ENCODE measurements around the gene RPL10. TPM values are rescaled to one million over a fixed set of nuclear protein-coding genes. Genes with fewer than 3 reads are reported as not detected.

Gene RPL10
- total and polyA plus RNA-seq, 2 of the 8 experiments (the other 6 are each of a cell fraction or from before 2014, with no cell fraction given): 2,633 to 4,293 TPM

- Histone ChIP-seq H2BK20ac (ENCODE audit: low read length) (no peak overlapping the region), H3K23me2 (ENCODE audit: low read depth, low read length) (peaks cover 2% of the 10 kb centered on the region; the same call in 1 of the 2 replicates), H3K4me1 (replicated peaks in 1 of 4; ENCODE audit: control insufficient read depth in 3 of 4, insufficient read depth in 4 of 4, low read length in 3 of 4) (peaks cover 0 to 6% (median 4%) of the 10 kb centered on the region in 4 experiments; a peak in 6 of 7 replicates), H3K18ac (ENCODE audit: extremely low read depth, low read length) (no peak overlapping the region), H3K27me3 (replicated peaks in 1 of 4; ENCODE audit: control insufficient read depth in 3 of 4, extremely low read depth in 1 of 4, insufficient read depth in 3 of 4, low read length in 3 of 4) (no peaks in the 10 kb centered on the region), H3K4ac (replicated peaks; ENCODE audit: insufficient read length, low read depth, low read length) (no peak overlapping the region), H3K23ac (ENCODE audit: insufficient read length) (no peak overlapping the region), H4K8ac (ENCODE audit: extremely low read depth, insufficient read depth, low read length) (no peak overlapping the region; the same call in 1 of the 2 replicates), H3K27ac (ENCODE audit: low read depth, low read length) (no peak overlapping the region), H4K20me1 (replicated peaks in 1 of 2; ENCODE audit: control insufficient read depth in 1 of 2, insufficient read depth in 2 of 2, low read length in 2 of 2) (peaks cover 0 to 11% of the 10 kb centered on the region in 2 experiments), H3K14ac (ENCODE audit: insufficient read length) (no peak overlapping the region), H3K79me2 (ENCODE audit: control insufficient read depth in 1 of 2, insufficient read depth in 2 of 2, low read length in 2 of 2) (peaks cover 0 to 17% of the 10 kb centered on the region in 2 experiments; a peak in 2 of 4 replicates), H2AK5ac (ENCODE audit: low read depth, low read length) (no peak overlapping the region), H3K79me1 (ENCODE audit: low read depth, low read length) (no peaks in the 10 kb centered on the region), H3K4me3 (ENCODE audit: extremely low read depth in 1 of 4, insufficient read depth in 2 of 4, low read depth in 3 of 4, low read length in 4 of 4) (no peak overlapping the region), H3K9ac (replicated peaks in 1 of 4; ENCODE audit: extremely low read depth in 1 of 4, low read depth in 3 of 4, low read length in 3 of 4) (no peak overlapping the region), H3K36me3 (ENCODE audit: control insufficient read depth in 2 of 4, insufficient read depth in 4 of 4, low read length in 3 of 4) (peaks cover 0 to 21% (median 10%) of the 10 kb centered on the region in 4 experiments; a peak in 6 of 8 replicates), H3K56ac (replicated peaks; ENCODE audit: insufficient read length, low read depth, low read length) (no peak overlapping the region), H3K4me2 (ENCODE audit: insufficient read depth in 1 of 2, low read depth in 2 of 2, low read length in 2 of 2) (no peak overlapping the region; a peak in 1 of 4 replicates), H4K5ac (ENCODE audit: insufficient read length, low read depth, low read length) (no peak overlapping the region), H2AFZ (ENCODE audit: low read length) (no peak overlapping the region), H2BK15ac (ENCODE audit: low read length) (no peak overlapping the region), H3K9me3 (ENCODE audit: insufficient read depth in 2 of 2, low read depth in 1 of 2, low read length in 1 of 2) (no peaks in the 10 kb centered on the region), H2BK120ac (replicated peaks; ENCODE audit: low read depth, low read length) (no peak overlapping the region), H2BK12ac (ENCODE audit: low read depth, low read length) (no peak overlapping the region), H4K91ac (replicated peaks; ENCODE audit: insufficient read length, low read length) (no peak overlapping the region), H2BK5ac (ENCODE audit: low read depth, low read length) (no peak overlapping the region)
- POLR2A ChIA-PET (ENCODE audit: partially characterized antibody): interaction anchor here (0.7 to 2.6 kb wide), 5 partner anchors 10 to 64 kb away, joined by 3 to 9 read pairs (median 3); partner anchors contain the start of gene RPL10
- 95% methylated on average over 14 of the region's 19 CpGs; no CpG with 5 or more reads in 1 of the 2 experiments for WGBS, 2 experiments (ENCODE audit: extremely low coverage in 1 of 2, insufficient coverage in 1 of 2, insufficient read length in 1 of 2, insufficient replicate concordance in 2 of 2, low coverage in 1 of 2, low lambda C conversion rate in 2 of 2, missing lambda C conversion rate in 1 of 2)
- DNase-seq (ENCODE audit: low read depth in 1 of 2, low spot score in 2 of 2) (no peak), FAIRE-seq (no peak)
- CTCF ChIA-PET (ENCODE audit: partially characterized antibody): interaction anchor here (0.6 to 1.6 kb wide), 3 partner anchors 10 to 62 kb away, joined by 3 read pairs; no protein-coding TSS in a partner anchor
These were observed 37.1 kb downstream of the RPL10 start for GRCh38 chrX:154435171-154435733.
